ENCODE measurements around the gene CDK5RAP2.

DNA sequence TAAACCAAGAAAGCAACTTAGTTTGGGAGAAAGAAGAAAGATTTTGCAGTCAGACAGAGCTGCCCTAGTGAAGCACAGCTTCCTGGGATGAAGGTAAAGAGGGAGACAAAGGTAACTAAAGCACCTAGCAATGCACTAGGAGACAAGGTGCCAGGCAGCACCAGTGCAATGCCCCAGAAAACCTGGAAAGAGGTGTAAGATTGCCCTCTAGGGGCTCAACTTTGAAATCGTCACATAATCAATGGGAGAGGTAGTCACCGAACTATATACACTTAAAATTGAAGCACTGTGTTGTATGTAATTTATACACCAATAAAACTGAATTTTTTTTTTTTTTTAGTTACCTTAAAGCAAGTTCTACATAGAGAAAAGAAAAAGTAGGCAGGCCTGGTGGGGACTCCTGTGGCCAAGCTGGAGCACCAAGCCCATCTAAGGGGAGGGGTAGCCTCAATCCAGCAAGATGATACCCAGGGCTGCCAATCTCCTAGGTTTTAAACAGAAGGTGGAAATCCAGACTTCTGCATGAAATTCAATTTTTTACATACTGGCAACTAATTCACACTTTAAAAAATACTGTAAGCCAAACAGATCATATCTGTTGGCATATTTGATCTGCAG, 48.2 kb downstream of the CDK5RAP2 start:
- TF ChIP-seq, protein P1, sequence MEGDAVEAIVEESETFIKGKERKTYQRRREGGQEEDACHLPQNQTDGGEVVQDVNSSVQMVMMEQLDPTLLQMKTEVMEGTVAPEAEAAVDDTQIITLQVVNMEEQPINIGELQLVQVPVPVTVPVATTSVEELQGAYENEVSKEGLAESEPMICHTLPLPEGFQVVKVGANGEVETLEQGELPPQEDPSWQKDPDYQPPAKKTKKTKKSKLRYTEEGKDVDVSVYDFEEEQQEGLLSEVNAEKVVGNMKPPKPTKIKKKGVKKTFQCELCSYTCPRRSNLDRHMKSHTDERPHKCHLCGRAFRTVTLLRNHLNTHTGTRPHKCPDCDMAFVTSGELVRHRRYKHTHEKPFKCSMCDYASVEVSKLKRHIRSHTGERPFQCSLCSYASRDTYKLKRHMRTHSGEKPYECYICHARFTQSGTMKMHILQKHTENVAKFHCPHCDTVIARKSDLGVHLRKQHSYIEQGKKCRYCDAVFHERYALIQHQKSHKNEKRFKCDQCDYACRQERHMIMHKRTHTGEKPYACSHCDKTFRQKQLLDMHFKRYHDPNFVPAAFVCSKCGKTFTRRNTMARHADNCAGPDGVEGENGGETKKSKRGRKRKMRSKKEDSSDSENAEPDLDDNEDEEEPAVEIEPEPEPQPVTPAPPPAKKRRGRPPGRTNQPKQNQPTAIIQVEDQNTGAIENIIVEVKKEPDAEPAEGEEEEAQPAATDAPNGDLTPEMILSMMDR (IDR thresholded peaks at IDR 0.05) = no peak
- no peak for TF ChIP-seq POLR2A (IDR thresholded peaks at IDR 0.05)
